Mucosa of descending colon (tissue), 3 donors: ENCODE measurements around the gene STAT3. TPM values are rescaled to one million over a fixed set of nuclear protein-coding genes. Genes with fewer than 3 reads are reported as not detected.
"Not testable (repeated sequence)": the region's sequence is repeated elsewhere in the genome, so short reads cannot be mapped to it uniquely, and the experiment has no call there.

Source experiments
- ATAC-seq: fragments of 200-7000 bp; cut with Tn5 transposase; one replicate; pipeline ENCODE4 v1.9.1; 2020; ENCODE audit warnings: mild to moderate bottlenecking, moderate library complexity
- DNase-seq, 3 donors: peaks; one replicate each; pipeline ENCODE4 v3.0.0-alpha.2; 2020
- H3K36me3 ChIP-seq: fragments of 200-600 bp; one replicate; pipeline ENCODE4 v1.8.0; 2021; ENCODE audit warnings: low read depth, mild to moderate bottlenecking
- H3K4me1 ChIP-seq: fragments of 200-600 bp; one replicate; pipeline ENCODE4 v1.8.0; 2021; ENCODE audit warnings: low read depth, mild to moderate bottlenecking
- H3K4me3 ChIP-seq: fragments of 200-600 bp; one replicate; pipeline ENCODE4 v1.8.0; 2021; ENCODE audit warnings: mild to moderate bottlenecking
- H3K9me3 ChIP-seq: fragments of 200-600 bp; one replicate; pipeline ENCODE4 v1.8.0; 2021; ENCODE audit warnings: mild to moderate bottlenecking
- CTCF ChIP-seq: fragments of 200-600 bp; IDR thresholded peaks from one replicate; pipeline ENCODE4 v1.8.0; 2022; ENCODE audit warnings: antibody characterized with exemption, mild to moderate bottlenecking
- intact Hi-C, 2 donors: fragments of 100-400 bp; cut with DNase I in 1 of 2; cut with micrococcal nuclease in 1 of 2; formaldehyde crosslinking; loops; one replicate each; pipeline versions ENCODE4 v1.11.0 to v1.11.1; 2022; cut with DNase I, micrococcal nuclease
- total RNA-seq, 3 donors: library from RNA; stranded (reverse); fragmentation: NEBNext Ultra II Directional in 2 of 3; extraction: Animal tissue kit (Norgen Biotek cat#: 25700) in 2 of 3; gene quantifications; one replicate each; pipeline versions ENCODE4 v1.2.1 to v1.2.4, GENCODE V29; 2021 to 2023
- donor health status: DM: no; HTN: no; CAD: no; lungs with moderate emphysema.
- donor health status: DM: no; HTN: no; CAD: no.
- donor health status: DM: no; HTN: yes; CAD: no.

STAT3 gene
- total RNA-seq, 3 donors from 2014 or later: 158 to 230 (median 227) TPM

DNA sequence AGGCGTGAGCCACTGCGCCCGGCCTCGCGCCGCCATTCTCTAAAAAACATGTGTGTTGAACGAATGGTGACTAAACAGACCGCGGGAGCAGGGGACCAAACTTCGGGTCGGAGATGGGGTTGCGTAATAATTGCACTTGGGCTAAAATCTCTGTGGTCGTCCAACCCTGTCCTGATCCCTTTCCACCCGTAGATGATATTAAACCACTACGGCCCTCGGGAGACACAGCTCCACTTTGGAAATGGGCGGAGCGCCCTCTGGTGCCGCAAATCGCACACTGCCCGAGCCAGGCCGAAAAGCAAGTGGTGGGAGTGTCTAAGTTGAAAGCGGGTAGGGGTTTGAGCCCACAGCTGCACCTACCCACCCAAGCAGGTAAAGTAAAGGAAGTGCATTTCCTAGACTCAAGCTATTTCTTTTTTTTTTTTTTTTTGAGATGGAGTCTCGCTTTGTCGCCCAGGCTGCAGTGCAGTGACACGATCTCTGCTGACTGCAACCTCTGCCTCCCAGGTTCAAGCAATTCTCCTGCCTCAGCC lies 17.8 kb upstream of the STAT3 start:
- DNase-seq: peak; percentile 86 to 93 (median 93)
- H3K4me3 ChIP-seq: no peak overlapping the region
- H3K9me3 ChIP-seq: no peaks in the 10 kb centered on the region
- ATAC-seq: peak; percentile 59
- H3K36me3 ChIP-seq: no peaks in the 10 kb centered on the region
- peak; percentile 83 for TF ChIP-seq CTCF
- peaks cover 14% of the 10 kb centered on the region for H3K4me1 ChIP-seq
- intact Hi-C loops: loop anchor here (2.0 to 5.0 kb wide), 2 partner anchors 83 to 84 kb away; no protein-coding TSS in a partner anchor

- Histone ChIP-seq H3K9me3 (no peaks in the 10 kb centered on the region), H3K4me1 (peaks cover 14% of the 10 kb centered on the region), H3K36me3 (no peaks in the 10 kb centered on the region), H3K4me3 (no peak overlapping the region)
- intact Hi-C loops: loop anchor here in 1 of 2 donors (5.0 kb wide), 1 partner anchor 83 kb away; no protein-coding TSS in a partner anchor
- ATAC-seq (no peak), DNase-seq (peak in 1 of 3 donors; percentile 39)
- TF ChIP-seq CTCF: no peak
Observed at GRCh38 chr17:42405076-42405475, 16.8 kb upstream of the STAT3 start.

GRCh38 chr17:42404326-42405055 lies 16.2 kb upstream of the STAT3 start:
- DNase-seq (peak in 1 of 3 donors; percentile 29), ATAC-seq (no peak)
- TF ChIP-seq CTCF: no peak
- Histone ChIP-seq H3K4me1 (peaks cover 14% of the 10 kb centered on the region), H3K9me3 (no peaks in the 10 kb centered on the region), H3K4me3 (no peak overlapping the region), H3K36me3 (no peaks in the 10 kb centered on the region)
- intact Hi-C loops: loop anchor here in 1 of 2 donors (5.0 kb wide), 1 partner anchor 82 kb away; no protein-coding TSS in a partner anchor

- Histone ChIP-seq H3K4me3 (no peak overlapping the region), H3K9me3 (no peaks in the 10 kb centered on the region), H3K4me1 (peaks cover 14% of the 10 kb centered on the region), H3K36me3 (no peaks in the 10 kb centered on the region)
- ATAC-seq: no peak
- no peak for TF ChIP-seq CTCF
- intact Hi-C loops: no loop called here
- DNase-seq: peak in 2 of 3 donors; percentile 50 to 53
Observed at GRCh38 chr17:42403150-42403549, 14.9 kb upstream of the STAT3 start.

DNA sequence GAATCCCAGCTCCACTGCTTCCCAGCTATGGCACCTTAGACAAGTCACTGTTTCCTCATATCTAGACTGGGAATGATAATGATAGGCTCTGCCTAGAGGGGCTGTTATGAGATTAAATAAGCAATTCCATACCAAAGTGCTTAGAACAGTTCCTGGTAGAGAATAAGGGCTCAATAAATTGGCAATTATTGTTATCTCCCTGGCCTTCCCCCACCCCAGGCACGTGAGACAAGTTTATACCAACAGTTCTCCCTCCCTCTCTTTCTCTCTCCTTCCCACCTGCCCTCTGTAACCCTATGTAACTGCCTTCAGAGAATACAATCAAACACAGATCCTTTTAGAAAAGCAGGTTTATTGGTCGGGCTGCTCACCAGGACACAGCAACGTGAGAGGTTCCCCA lies 13.9 kb upstream of the STAT3 start:
- peak; percentile 76 for ATAC-seq
- intact Hi-C loops: no loop called here
- DNase-seq: peak in 2 of 3 donors; percentile 31 to 59

DNA sequence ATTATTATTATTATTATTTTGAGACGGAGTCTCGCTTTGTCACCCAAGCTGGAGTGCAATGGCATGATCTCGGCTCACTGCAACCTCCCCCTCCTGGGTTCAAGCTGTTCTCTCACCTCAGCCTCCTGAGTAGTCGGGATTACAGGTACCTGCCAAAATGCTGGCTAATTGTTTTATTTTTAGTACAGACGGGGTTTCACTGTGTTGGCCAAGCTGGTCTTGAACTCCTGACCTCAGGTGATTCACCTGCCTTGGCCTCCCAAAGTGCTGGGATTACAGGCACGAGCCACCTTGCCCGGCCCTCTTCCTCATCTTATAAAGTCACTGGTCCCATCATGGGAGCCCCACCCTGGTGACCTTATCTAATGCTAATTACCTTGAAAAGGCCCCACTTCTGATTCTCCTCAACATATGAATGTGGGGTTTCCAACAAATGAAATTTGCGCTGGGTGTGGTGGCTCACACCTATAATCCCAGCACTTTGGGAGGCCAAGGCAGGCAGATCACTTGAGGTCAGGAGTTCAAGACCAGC lies 12.7 kb upstream of the STAT3 start:
- intact Hi-C loops, H3K36me3 ChIP-seq, H3K4me3 ChIP-seq, H3K9me3 ChIP-seq: not testable (repeated sequence)
- H3K4me1 ChIP-seq: peaks cover 10% of the 10 kb centered on the region
- peak in 1 of 3 donors; percentile 21 for DNase-seq
- ATAC-seq: peak; percentile 17

More for the DNA sequence above, 13.9 kb upstream of the STAT3 start:
- no peak for TF ChIP-seq CTCF
- Histone ChIP-seq H3K4me3 (no peak overlapping the region), H3K4me1 (peaks cover 14% of the 10 kb centered on the region), H3K9me3 (no peaks in the 10 kb centered on the region), H3K36me3 (no peaks in the 10 kb centered on the region)
